SJSA1 (cell line): ENCODE results near the gene VPS51. TPM values are rescaled to one million over a fixed set of nuclear protein-coding genes. Genes with fewer than 3 reads are reported as not detected.

Source experiments
- DNase-seq, 2 experiments: peaks; one replicate each; pipeline ENCODE4 v3.0.0-alpha.2; 2015 to 2020; ENCODE audit warnings: low spot score in 2 of 2, low read depth in 1 of 2
- H3K27ac ChIP-seq: fragments of 250-450 bp; sonication (Bioruptor Pico); 2 replicates; pipeline ENCODE4 v1.5.1; 2020; ENCODE audit warnings: mild to moderate bottlenecking, moderate library complexity
- H3K27me3 ChIP-seq: fragments of 250-450 bp; sonication (Bioruptor Pico); replicated peaks from 2 replicates; pipeline ENCODE4 v1.5.1; 2020; ENCODE audit warnings: mild to moderate bottlenecking, moderate library complexity
- H3K36me3 ChIP-seq: fragments of 250-450 bp; sonication (Bioruptor Pico); 2 replicates; pipeline ENCODE4 v1.5.1; 2020; ENCODE audit warnings: mild to moderate bottlenecking
- H3K4me1 ChIP-seq: fragments of 250-450 bp; sonication (Bioruptor Pico); replicated peaks from 2 replicates; pipeline ENCODE4 v1.6.1; 2021; ENCODE audit warnings: mild to moderate bottlenecking
- H3K4me3 ChIP-seq: fragments of 250-450 bp; sonication (Bioruptor Pico); 2 replicates; pipeline ENCODE4 v1.5.1; 2020; ENCODE audit warnings: mild to moderate bottlenecking
- H3K9me3 ChIP-seq: fragments of 250-450 bp; sonication (Bioruptor Pico); replicated peaks from 2 replicates; pipeline ENCODE4 v1.5.1; 2020; ENCODE audit warnings: mild to moderate bottlenecking
- total RNA-seq: library from RNA; depleted of rRNA; stranded (reverse); fragments of >200 nt; shearing (Covaris generic); gene quantifications from 2 replicates; pipeline ENCODE4 v1.2.3, GENCODE V29; 2014

Gene VPS51
- total RNA-seq, 1 experiment from 2014 or later = 387 TPM

GRCh38 chr11:65104628-65105027, 8.6 kb downstream of the VPS51 start:
- no peak for DNase-seq
- H3K36me3 ChIP-seq = peaks cover 53% of the 10 kb centered on the region

GRCh38 chr11:65107078-65107477, 11.1 kb downstream of the VPS51 start:
- Histone ChIP-seq H3K9me3 (no peaks in the 10 kb centered on the region), H3K36me3 (peaks cover 62% of the 10 kb centered on the region), H3K27ac (no peak overlapping the region), H3K4me1 (peaks cover 21% of the 10 kb centered on the region), H3K27me3 (peaks cover 4% of the 10 kb centered on the region), H3K4me3 (no peak overlapping the region)
- DNase-seq = no peak

More at GRCh38 chr11:65104628-65105027, 8.6 kb downstream of the VPS51 start:
- Histone ChIP-seq H3K27me3 (no peaks in the 10 kb centered on the region), H3K27ac (no peak overlapping the region), H3K4me3 (no peak overlapping the region), H3K9me3 (no peaks in the 10 kb centered on the region), H3K4me1 (peaks cover 10% of the 10 kb centered on the region)

- no peaks in the 10 kb centered on the region for H3K9me3 ChIP-seq
- H3K36me3 ChIP-seq = peaks cover 58% of the 10 kb centered on the region
- DNase-seq = no peak
- no peak overlapping the region for H3K4me3 ChIP-seq
- peaks cover 12% of the 10 kb centered on the region for H3K27me3 ChIP-seq
- no peak overlapping the region for H3K27ac ChIP-seq
- H3K4me1 ChIP-seq = peaks cover 21% of the 10 kb centered on the region
Measured at GRCh38 chr11:65107751-65108468, 11.9 kb downstream of the VPS51 start.

DNA sequence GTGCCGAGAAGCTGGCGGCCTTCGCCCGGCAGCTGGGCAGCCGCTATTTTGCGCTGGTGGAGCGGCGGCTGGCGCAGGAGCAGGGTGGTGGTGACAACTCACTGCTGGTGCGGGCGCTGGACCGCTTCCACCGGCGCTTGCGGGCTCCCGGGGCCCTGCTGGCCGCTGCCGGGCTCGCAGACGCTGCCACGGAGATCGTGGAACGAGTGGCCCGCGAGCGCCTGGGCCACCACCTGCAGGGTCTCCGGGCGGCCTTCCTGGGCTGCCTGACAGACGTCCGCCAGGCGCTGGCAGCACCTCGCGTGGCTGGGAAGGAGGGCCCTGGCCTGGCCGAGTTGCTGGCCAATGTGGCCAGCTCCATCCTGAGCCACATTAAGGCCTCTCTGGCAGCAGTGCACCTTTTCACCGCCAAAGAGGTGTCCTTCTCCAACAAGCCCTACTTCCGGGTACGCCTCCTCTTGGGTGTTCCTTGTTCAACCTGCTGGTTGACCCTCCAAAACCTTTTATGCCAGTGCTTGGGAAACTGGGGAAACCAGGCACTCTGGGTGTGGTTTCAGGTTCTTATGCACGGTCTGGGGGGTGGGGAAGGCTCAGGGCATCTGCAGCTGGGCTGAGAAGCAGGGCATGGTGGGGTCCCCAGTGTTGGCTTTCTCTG, 12.6 kb downstream of the VPS51 start:
- Histone ChIP-seq H3K27ac (no peak overlapping the region), H3K36me3 (peaks cover 52% of the 10 kb centered on the region), H3K9me3 (no peaks in the 10 kb centered on the region), H3K4me1 (peaks cover 22% of the 10 kb centered on the region), H3K4me3 (no peak overlapping the region), H3K27me3 (peaks cover 14% of the 10 kb centered on the region)
- DNase-seq = no peak

- peaks cover 22% of the 10 kb centered on the region for H3K4me1 ChIP-seq
- no peak for DNase-seq
- no peak overlapping the region for H3K27ac ChIP-seq
- H3K27me3 ChIP-seq = peaks cover 14% of the 10 kb centered on the region
- no peak overlapping the region for H3K4me3 ChIP-seq
- H3K9me3 ChIP-seq = no peaks in the 10 kb centered on the region
- peaks cover 52% of the 10 kb centered on the region for H3K36me3 ChIP-seq
Measured at GRCh38 chr11:65109231-65110198, 13.5 kb downstream of the VPS51 start.

DNA sequence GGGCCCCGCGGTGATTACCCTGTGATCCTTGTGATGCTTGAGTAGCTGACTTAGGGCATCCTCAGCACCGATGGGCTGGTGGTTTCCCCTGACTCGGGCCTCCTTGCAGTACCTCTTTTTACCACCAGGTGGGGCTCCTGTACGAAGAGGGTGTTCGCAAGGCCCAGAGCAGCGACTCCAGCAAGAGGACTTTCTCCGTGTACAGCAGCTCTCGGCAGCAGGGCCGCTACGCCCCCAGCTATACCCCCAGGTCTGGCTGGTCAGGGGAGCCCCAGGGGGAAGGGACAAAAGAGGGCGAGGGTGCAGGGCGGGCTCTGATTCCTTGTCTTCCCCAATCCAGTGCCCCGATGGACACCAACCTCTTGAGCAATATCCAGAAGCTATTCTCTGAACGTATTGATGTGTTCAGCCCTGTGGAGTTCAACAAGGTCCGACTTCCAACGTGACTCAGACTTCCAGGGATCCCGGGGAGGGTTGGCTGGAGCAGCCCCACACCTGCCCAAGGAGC, 14.4 kb downstream of the VPS51 start:
- no peak overlapping the region for H3K4me3 ChIP-seq

GRCh38 chr11:65111159-65111743, 15.2 kb downstream of the VPS51 start:
- Histone ChIP-seq H3K36me3 (peaks cover 53% of the 10 kb centered on the region), H3K27me3 (peaks cover 14% of the 10 kb centered on the region), H3K4me1 (peaks cover 25% of the 10 kb centered on the region), H3K4me3 (no peak overlapping the region), H3K9me3 (no peaks in the 10 kb centered on the region), H3K27ac (no peak overlapping the region)
- DNase-seq = no peak

More for the DNA sequence above, 14.4 kb downstream of the VPS51 start:
- H3K36me3 ChIP-seq = peaks cover 53% of the 10 kb centered on the region
- H3K9me3 ChIP-seq = no peaks in the 10 kb centered on the region
- peaks cover 14% of the 10 kb centered on the region for H3K27me3 ChIP-seq
- peaks cover 22% of the 10 kb centered on the region for H3K4me1 ChIP-seq
- H3K27ac ChIP-seq = no peak overlapping the region
- peak; percentile 95 to 96 for DNase-seq

GRCh38 chr11:65111744-65112545, 15.9 kb downstream of the VPS51 start, which contains the start of gene TM7SF2:
Gene TM7SF2, plus strand, starts transcription at chr11:65111872. Its CDS starts 144 bp downstream, at chr11:65112016.
- peaks cover 60% of the 10 kb centered on the region for H3K36me3 ChIP-seq
- H3K9me3 ChIP-seq = no peaks in the 10 kb centered on the region
- peaks cover 32% of the 10 kb centered on the region for H3K4me1 ChIP-seq
- peak within 1 kb of the TSS; percentile 10; the same call in 1 of the 2 replicates for H3K4me3 ChIP-seq
- H3K27me3 ChIP-seq = peaks cover 14% of the 10 kb centered on the region
- H3K27ac ChIP-seq = no peak within 1 kb of the TSS
- DNase-seq = peak; percentile 88 to 96

GRCh38 chr11:65112546-65113360, 16.7 kb downstream of the VPS51 start:
- Histone ChIP-seq H3K9me3 (no peaks in the 10 kb centered on the region), H3K4me3 (peak overlapping the region; percentile 10; the same call in 1 of the 2 replicates), H3K27ac (no peak overlapping the region), H3K36me3 (peaks cover 60% of the 10 kb centered on the region), H3K27me3 (peaks cover 14% of the 10 kb centered on the region), H3K4me1 (peaks cover 33% of the 10 kb centered on the region)
- peak; percentile 54 to 65 for DNase-seq

DNA sequence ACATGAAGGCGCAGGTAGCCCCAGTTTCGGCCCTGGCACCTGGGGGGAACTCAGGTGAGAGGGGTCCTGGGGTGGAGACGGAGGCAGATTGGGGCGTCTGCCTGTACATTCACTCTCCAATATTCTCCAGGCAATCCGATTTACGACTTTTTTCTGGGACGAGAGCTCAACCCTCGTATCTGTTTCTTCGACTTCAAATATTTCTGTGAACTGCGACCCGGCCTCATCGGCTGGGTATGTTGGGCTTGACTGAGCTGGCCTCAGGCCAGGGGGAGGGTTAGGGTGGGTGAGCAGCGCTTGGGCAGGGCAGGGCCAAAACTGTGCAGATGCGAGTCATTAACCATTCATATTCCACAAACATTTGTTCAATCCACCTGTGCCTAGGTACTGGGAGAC, 17.3 kb downstream of the VPS51 start:
- peaks cover 60% of the 10 kb centered on the region for H3K36me3 ChIP-seq
- no peak overlapping the region for H3K27ac ChIP-seq
- H3K4me3 ChIP-seq = no peak overlapping the region
- H3K27me3 ChIP-seq = peaks cover 14% of the 10 kb centered on the region
- H3K9me3 ChIP-seq = no peaks in the 10 kb centered on the region
- DNase-seq = peak in 1 of 2 experiments; percentile 56
- H3K4me1 ChIP-seq = peaks cover 33% of the 10 kb centered on the region

GRCh38 chr11:65113839-65114238, 17.8 kb downstream of the VPS51 start:
- Histone ChIP-seq H3K4me1 (peaks cover 33% of the 10 kb centered on the region), H3K36me3 (peaks cover 60% of the 10 kb centered on the region), H3K4me3 (no peak overlapping the region), H3K27ac (no peak overlapping the region), H3K9me3 (no peaks in the 10 kb centered on the region), H3K27me3 (peaks cover 14% of the 10 kb centered on the region)
- DNase-seq = no peak
